NCI-H2107 treated with DMSO at 0.1 percent for 48 hours (cell line): ENCODE results near the gene FLNA.
"Not testable (repeated sequence)": the region's sequence is repeated elsewhere in the genome, so short reads cannot be mapped to it uniquely, and the experiment has no call there.

Source experiments
- DNase-seq: peaks from one replicate; lab custom pipeline; 2025; ENCODE audit not compliant: unreplicated experiment; lab: John Stamatoyannopoulos, UW

The FLNA gene

DNA sequence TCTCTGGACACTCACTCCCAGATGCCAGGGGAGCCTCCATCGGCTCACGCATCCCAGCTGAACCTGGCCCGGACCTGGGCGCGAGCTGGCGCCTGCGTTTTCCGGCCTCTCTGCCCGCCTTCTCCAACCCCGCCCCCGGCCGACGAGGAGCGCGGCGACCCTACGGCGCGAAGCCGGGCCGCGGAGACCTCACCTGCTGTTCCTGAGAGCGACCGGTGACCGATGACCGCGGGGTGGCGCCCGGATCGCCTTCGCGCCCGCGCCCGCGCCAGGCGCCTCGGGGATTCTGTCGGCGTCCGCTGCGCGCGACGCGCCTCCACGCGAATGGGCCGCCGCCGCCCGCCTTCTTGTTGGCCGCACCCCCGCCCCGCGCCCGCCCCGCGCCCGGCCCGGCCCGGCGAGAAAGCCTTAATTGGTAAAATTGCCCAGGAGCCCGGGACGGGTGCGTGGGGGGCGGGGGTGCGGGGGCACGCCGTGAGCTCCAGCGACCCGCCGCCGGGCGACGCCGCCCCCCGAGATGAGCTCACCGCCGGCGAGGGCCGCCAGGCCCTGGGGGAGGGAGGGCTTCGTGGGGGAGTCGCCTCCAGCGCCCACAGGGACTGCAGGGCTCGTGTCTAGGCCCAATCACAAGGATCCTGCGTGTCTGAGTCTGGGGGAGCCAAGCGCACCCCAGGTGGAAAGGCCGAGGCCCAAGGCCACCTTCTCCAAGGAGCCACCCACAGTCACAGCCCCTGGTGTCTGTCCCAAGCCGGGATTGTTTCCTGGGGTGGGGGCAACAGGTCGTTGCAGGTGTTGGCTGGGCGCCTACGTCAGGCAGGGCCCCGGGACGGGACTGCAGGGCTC lies at the start of gene FLNA:
Gene FLNA, minus strand, starts transcription at position 322 of the 843 bp plus-strand sequence. CDS start 3,389 bp downstream, outside the sequence.
- DNase-seq: no peak

GRCh38 chrX:154420402-154420756 lies 45.9 kb upstream of the FLNA start:
- DNase-seq: no peak

DNA sequence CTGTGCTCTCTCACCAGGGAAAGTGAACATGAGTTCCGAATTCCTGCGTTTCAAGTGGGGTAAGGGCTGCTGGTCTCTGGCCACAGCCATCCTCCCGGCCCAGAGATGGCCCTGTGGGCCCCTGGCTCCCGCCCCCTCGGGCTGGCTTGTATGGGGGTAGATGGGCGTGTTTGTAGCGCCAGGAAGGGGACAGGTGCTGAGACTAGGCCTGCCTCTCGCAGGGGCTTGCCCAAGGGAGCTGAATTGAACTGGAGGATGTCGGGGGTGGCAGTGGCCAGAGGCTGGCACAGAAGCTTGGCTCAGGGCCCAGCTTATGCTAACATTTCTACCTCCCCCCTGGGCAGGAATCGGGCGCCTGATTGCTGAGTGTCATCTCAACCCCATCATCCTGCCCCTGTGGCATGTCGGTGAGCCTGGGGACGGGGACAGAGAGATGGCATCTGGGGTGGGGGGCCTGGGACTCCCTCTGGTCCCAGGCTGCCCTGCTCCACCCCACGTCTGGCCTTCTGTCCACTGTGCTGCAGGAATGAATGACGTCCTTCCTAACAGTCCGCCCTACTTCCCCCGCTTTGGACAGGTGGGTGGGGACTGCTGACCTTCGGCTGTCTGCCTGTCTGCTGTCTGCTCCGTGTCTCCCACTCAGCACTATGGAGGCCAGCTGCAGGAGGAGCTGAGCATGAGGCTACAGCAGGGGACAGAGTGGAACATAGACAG lies 45.4 kb upstream of the FLNA start:
- DNase-seq: no peak

DNA sequence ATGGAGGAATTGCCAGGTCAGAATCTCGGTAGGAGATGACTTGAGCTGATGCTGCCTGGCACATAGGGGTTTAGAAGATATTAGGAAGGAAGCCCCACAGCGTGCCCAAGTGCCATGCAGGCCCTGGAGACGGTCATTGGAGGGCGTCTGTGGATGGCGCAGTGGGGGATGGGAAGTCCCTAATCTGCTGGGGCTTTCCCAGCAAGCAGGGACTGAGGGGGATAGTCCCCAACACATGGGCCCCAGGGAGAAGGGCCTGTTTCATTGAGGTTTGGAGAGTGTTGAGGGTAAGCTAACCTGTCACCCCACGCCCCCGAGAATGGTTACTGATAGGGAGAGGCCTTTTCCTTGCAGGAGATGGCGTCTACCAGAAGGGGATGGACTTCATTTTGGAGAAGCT lies 44.8 kb upstream of the FLNA start:
- no peak for DNase-seq

GRCh38 chrX:154417157-154417556 lies 42.7 kb upstream of the FLNA start:
- DNase-seq: peak; percentile 73

- no peak for DNase-seq
Observed at GRCh38 chrX:154413142-154413541, 38.7 kb upstream of the FLNA start.

GRCh38 chrX:154412468-154412867 lies 38.0 kb upstream of the FLNA start:
- no peak for DNase-seq

DNA sequence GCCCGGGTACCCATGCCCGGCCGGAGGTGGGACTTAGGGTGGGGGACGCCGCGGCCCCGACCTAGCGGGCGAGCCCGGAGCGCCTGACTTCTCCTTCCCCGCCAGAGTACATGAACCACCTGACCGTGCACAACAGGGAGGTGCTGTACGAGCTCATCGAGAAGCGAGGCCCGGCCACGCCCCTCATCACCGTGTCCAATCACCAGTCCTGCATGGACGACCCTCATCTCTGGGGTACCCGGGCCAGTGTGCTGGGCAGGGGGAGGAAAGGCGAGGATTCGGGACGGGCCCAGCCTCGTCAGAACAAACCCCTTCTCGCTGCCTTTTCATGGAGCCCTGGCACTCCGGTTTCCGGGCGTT lies 37.5 kb upstream of the FLNA start:
- no peak for DNase-seq

GRCh38 chrX:154409222-154409871 lies 34.9 kb upstream of the FLNA start, which contains the start of gene DNASE1L1:
Gene DNASE1L1, minus strand, starts transcription at chrX:154409254. Its CDS starts 3,686 bp downstream, at chrX:154405568.
- DNase-seq: no peak

DNA sequence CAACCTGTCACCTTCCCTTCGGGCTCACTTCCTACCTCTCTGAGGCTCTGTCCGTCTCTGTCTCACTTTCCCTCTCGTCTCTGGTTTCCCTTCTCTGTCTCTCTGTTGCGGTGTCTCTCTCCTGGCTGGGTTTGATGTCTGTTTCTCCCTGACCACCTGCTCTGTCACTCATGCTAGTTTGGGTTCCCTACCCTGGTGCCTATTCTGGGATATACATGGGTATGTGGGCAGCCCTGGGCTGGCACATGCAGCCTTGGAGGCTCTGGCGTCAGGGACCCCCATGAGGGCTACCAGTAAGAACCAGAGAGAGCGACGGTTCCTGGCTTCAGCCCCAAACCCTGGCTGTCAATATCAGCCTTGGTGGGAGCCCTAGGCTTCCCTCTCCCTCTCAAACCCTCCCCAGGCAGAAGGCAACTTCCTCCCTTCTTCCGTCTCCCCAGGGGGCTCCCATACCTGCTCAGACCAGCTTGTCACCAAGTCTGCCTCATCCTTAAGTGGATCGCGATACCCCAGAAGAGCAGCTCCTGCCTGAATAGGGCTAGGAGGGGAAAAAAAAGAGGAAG lies 34.3 kb upstream of the FLNA start:
- no peak for DNase-seq

GRCh38 chrX:154404625-154405192 lies 30.3 kb upstream of the FLNA start:
- DNase-seq: no peak

DNA sequence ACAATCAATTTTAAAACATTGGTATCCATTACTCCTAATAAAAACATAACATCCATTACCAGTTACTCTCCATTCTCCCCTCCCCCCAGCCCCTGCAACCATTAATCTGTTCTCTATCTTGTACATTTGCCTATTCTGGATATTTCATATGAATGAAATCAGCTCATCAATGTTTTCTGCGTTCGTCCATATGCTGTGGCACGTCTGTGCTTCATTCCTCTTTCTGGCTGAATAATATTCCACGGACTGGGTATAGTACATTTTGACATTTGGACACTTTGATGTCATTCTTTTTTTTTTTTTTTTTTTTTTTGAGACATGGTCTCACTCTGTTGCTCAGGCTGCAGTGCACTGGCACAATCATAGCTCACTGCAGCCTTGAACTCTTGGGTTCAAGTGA lies 29.4 kb upstream of the FLNA start:
- no peak for DNase-seq

DNA sequence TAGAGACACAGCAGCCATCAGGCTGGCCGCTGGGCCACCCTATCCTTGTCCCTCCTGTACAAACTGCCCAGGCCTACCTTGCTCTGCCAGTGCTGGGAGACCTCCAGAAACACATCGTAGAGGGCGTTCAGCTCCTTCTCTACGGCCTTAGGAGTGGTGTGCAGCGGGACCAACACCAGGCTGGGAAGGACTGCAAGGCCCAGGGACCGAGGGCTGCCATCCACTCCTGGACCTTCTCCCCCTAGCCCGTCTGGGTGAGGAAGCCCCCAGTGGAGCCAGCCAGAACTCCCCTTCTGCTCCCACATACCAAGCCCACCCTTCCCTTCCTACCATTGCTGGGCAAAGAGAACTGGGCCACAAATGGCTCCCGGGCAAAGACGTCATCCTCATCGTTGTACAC lies 28.8 kb upstream of the FLNA start:
- no peak for DNase-seq

DNA sequence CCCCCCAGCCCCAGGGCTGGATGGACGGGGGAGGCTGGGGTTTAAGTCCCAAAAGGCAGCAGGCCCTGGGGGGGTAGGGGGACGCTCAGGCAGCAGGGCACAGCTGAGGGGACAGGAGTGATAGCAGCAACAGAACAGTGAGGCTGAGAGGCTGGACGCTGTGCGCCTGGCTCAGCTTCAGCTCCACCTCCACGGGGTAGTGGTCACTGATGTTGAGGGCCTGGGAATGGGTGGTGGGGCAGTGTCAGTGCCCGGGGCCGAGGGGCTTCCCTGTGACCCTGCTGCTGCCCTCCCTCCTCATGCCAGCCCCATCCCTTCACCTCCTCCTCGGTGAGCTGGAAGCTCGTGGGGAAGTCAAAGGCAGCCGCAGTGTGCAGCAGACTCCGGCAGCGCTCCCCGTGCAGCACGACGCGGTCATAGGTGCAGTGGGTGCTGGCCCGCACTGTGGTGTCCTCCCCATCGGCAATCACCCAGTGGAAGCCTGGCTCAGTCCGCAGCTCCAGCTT lies 28.2 kb upstream of the FLNA start:
- DNase-seq: no peak

- DNase-seq: no peak
Observed at GRCh38 chrX:154401918-154402621, 27.6 kb upstream of the FLNA start.

DNA sequence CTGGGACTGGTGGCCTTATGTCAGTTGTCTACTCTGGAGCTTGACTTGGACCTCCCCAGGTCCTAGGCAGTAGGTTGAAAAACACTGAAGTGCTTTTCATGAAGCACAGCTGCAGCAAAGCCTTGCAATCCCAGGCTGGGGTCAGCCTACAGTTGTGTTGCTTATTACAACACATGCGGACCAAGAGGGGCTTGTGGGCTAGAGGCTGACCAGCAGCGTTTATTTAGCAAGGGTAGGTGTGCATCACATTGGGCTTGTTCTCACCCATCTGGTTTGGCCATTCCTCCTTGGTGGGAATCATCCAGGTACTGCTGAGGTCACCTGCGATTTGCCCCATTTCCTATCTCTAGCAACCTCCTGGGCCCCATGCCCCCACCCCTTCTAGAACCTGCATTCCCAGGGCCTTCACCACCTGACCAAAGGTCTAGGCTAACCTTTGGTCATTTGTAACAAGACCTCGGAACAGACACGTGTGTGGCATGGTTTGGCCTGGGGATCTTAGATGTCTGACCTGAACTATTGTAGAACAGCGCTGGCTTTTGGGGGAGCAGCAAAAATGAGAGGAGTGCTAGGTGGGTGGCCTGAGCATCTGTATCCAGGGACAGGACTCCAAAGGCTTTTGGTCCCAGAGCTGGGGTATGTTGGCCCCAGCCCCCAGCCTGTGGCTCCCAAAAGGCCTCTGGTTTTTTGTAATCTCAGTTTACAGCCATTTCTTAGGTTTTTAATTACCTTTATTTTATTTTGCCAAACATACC lies 26.8 kb upstream of the FLNA start:
- DNase-seq: no peak

DNA sequence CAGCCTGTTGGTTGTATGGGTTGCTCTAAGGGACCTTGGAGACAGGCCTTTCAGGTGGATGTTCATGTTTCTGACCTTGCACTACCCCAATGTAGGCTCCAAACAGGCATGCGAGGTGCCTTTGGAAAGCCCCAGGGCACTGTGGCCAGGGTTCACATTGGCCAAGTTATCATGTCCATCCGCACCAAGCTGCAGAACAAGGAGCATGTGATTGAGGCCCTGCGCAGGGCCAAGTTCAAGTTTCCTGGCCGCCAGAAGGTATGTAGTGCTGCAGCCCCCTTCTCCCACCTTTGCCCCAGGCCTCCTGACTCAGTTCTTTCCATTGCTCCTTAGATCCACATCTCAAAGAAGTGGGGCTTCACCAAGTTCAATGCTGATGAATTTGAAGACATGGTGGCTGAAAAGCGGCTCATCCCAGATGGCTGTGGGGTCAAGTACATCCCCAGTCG lies 26.0 kb upstream of the FLNA start:
- DNase-seq: not testable (repeated sequence)

GRCh38 chrX:154399527-154400368 lies 25.3 kb upstream of the FLNA start:
- DNase-seq: no peak
